ENCODE measurements around the gene PALLD. TPM values are rescaled to one million over a fixed set of nuclear protein-coding genes. Genes with fewer than 3 reads are reported as not detected.

Gene PALLD
- total RNA-seq, 1 experiment from 2014 or later, result 6.5 TPM

DNA sequence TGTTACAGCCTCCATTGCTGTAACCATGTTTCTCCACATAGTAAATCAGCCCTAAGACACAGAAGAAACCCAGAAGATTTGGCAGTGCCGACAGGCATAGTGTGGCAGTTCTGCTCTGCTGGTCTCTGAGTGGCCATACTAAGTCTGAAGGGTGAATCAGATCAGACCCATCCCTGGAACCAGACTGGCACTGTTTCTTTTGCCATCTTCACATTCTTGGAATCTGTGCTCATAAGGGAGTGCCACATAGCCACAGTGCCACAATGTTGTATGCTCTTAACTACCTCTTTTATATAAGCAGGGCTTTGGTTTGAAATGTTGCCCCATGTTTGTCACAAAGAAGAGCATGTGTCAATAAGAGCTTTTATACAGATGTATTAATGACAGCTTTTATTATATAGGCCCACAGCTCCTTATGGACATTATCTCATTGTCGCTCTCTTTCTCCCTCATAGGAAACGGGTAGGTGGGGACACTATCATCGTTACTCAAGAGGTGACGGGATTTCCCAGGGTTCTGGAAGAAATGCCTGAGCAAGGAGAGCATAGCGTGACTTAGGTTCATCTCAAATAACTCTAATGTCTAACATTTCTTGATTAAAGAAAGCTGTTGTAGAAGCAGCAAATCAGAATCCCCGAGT is 385.0 kb downstream of the PALLD start:
- H3K27ac ChIP-seq (ENCODE audit: low read length), result no peak overlapping the region
- H3K4me1 ChIP-seq (ENCODE audit: control insufficient read depth, insufficient read depth, low read length), result no peaks in the 10 kb centered on the region
- in situ Hi-C loops (cut with HindIII; ENCODE audit: low pct_unique_long_range_greater_than_20kb, low sequenced_read_pairs), result no loop called here
- TF ChIP-seq POLR2AphosphoS5 (IDR thresholded peaks at IDR 0.05; ENCODE audit: low read depth, low read length) (no peak), SIN3A (IDR thresholded peaks at IDR 0.05; ENCODE audit: borderline replicate concordance, insufficient read depth, low read depth, low read length) (no peak), TCF7L2 (IDR thresholded peaks at IDR 0.05; ENCODE audit: low read depth, low read length) (no peak)
- TF ChIP-seq, protein P1, sequence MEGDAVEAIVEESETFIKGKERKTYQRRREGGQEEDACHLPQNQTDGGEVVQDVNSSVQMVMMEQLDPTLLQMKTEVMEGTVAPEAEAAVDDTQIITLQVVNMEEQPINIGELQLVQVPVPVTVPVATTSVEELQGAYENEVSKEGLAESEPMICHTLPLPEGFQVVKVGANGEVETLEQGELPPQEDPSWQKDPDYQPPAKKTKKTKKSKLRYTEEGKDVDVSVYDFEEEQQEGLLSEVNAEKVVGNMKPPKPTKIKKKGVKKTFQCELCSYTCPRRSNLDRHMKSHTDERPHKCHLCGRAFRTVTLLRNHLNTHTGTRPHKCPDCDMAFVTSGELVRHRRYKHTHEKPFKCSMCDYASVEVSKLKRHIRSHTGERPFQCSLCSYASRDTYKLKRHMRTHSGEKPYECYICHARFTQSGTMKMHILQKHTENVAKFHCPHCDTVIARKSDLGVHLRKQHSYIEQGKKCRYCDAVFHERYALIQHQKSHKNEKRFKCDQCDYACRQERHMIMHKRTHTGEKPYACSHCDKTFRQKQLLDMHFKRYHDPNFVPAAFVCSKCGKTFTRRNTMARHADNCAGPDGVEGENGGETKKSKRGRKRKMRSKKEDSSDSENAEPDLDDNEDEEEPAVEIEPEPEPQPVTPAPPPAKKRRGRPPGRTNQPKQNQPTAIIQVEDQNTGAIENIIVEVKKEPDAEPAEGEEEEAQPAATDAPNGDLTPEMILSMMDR (IDR thresholded peaks at IDR 0.05), result no peak
- H3K4me3 ChIP-seq (ENCODE audit: low read depth in 2 of 2, low read length in 2 of 2), result no peak overlapping the region
- no peaks in the 10 kb centered on the region for H3K9me3 ChIP-seq (ENCODE audit: control insufficient read depth, insufficient read depth, low read depth, low read length)
- DNase-seq (ENCODE audit: low read depth, low spot score), result no peak
- CTCF ChIA-PET, result no interaction called here
- BruUV-seq (replicated peaks), result no TSS peak
- H3K36me3 ChIP-seq (ENCODE audit: control insufficient read depth, insufficient read depth, low read length), result no peaks in the 10 kb centered on the region
- intact Hi-C loops (cut with micrococcal nuclease; ENCODE audit: unreplicated experiment), result no loop called here
- POLR2A ChIA-PET, result no interaction called here
- ATAC-seq, result no peak
- peaks cover 3% of the 10 kb centered on the region for H3K27me3 ChIP-seq (ENCODE audit: control insufficient read depth, insufficient read depth, low read length)

DNA sequence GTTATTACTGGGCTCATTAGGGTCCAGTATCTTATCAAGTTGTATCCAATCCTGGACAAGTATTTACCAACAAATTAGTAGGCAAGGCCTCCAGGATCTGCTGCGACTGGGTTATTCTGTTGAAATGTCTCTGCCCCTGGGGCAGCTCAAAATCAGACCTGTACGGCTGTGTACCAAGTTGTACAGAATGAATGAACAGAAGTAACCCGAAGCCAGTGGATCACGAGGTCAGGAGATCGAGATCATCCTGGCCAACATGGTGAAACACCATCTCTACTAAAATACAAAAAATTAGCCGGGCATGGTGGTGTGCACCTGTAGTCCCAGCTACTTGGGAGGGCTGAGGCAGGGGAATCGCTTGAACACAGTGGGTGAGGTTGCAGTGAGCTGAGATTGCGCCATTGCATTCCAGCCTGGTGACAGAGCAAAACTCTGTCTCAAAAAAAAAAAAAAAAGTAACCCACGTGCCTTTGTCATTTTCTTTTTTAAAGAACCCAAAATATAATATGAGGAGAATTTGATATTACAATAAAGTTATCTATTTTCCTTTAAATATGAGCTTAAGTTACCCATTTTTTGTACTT is 385.9 kb downstream of the PALLD start:
- no peaks in the 10 kb centered on the region for H3K9me3 ChIP-seq (ENCODE audit: control insufficient read depth, insufficient read depth, low read depth, low read length)
- H3K36me3 ChIP-seq (ENCODE audit: control insufficient read depth, insufficient read depth, low read length), result no peaks in the 10 kb centered on the region
- ChIA-PET CTCF (interaction anchor here (0.7 kb wide), 1 partner anchor 41 kb away, joined by 6 read pairs; no protein-coding TSS in a partner anchor), POLR2A (interaction anchor here (0.7 kb wide), 1 partner anchor 45 kb away, joined by 5 read pairs; no protein-coding TSS in a partner anchor)
- DNase-seq (ENCODE audit: low read depth, low spot score) (no peak), ATAC-seq (no peak)
- H3K4me3 ChIP-seq (ENCODE audit: low read depth in 2 of 2, low read length in 2 of 2), result no peak overlapping the region
- no peaks in the 10 kb centered on the region for H3K27me3 ChIP-seq (ENCODE audit: control insufficient read depth, insufficient read depth, low read length)
- H3K4me1 ChIP-seq (ENCODE audit: control insufficient read depth, insufficient read depth, low read length), result no peaks in the 10 kb centered on the region
- BruUV-seq (replicated peaks), result no TSS peak
- intact Hi-C loops (cut with micrococcal nuclease; ENCODE audit: unreplicated experiment), result no loop called here
- no peak for TF ChIP-seq TCF7L2 (IDR thresholded peaks at IDR 0.05; ENCODE audit: low read depth, low read length)
- H3K27ac ChIP-seq (ENCODE audit: low read length), result no peak overlapping the region
- in situ Hi-C loops (cut with HindIII; ENCODE audit: low pct_unique_long_range_greater_than_20kb, low sequenced_read_pairs), result no loop called here

DNA sequence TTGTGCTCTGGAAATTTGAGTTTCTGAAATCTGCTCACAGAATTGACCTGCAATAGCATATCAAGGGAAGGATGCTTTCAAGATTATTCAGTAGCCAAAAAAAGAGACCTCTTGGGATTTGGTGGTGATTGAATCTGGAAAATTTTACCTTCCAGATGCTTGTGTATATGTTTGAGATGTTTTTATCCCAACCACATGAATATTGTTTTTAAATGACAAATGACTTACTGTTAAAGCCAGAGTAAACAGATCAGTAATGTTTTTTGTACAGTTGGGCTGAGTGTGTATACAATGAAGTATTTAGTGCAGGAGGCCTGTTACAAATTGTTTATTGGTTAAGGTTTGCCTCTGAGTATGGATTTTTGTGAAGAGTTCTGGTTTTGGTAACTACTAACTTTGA is 386.7 kb downstream of the PALLD start:
- intact Hi-C loops (cut with micrococcal nuclease; ENCODE audit: unreplicated experiment) (no loop called here), in situ Hi-C loops (cut with HindIII; ENCODE audit: low pct_unique_long_range_greater_than_20kb, low sequenced_read_pairs) (no loop called here)
- no peaks in the 10 kb centered on the region for H3K4me1 ChIP-seq (ENCODE audit: control insufficient read depth, insufficient read depth, low read length)
- no peaks in the 10 kb centered on the region for H3K36me3 ChIP-seq (ENCODE audit: control insufficient read depth, insufficient read depth, low read length)
- no peak overlapping the region for H3K4me3 ChIP-seq (ENCODE audit: low read depth in 2 of 2, low read length in 2 of 2)
- TF ChIP-seq POLR2AphosphoS5 (IDR thresholded peaks at IDR 0.05; ENCODE audit: low read depth, low read length), result no peak
- TF ChIP-seq, protein P1 (IDR thresholded peaks at IDR 0.05), result no peak
- no peak for TF ChIP-seq SIN3A (IDR thresholded peaks at IDR 0.05; ENCODE audit: borderline replicate concordance, insufficient read depth, low read depth, low read length)
- no peak for TF ChIP-seq TCF7L2 (IDR thresholded peaks at IDR 0.05; ENCODE audit: low read depth, low read length)
- TF ChIP-seq, protein P2, sequence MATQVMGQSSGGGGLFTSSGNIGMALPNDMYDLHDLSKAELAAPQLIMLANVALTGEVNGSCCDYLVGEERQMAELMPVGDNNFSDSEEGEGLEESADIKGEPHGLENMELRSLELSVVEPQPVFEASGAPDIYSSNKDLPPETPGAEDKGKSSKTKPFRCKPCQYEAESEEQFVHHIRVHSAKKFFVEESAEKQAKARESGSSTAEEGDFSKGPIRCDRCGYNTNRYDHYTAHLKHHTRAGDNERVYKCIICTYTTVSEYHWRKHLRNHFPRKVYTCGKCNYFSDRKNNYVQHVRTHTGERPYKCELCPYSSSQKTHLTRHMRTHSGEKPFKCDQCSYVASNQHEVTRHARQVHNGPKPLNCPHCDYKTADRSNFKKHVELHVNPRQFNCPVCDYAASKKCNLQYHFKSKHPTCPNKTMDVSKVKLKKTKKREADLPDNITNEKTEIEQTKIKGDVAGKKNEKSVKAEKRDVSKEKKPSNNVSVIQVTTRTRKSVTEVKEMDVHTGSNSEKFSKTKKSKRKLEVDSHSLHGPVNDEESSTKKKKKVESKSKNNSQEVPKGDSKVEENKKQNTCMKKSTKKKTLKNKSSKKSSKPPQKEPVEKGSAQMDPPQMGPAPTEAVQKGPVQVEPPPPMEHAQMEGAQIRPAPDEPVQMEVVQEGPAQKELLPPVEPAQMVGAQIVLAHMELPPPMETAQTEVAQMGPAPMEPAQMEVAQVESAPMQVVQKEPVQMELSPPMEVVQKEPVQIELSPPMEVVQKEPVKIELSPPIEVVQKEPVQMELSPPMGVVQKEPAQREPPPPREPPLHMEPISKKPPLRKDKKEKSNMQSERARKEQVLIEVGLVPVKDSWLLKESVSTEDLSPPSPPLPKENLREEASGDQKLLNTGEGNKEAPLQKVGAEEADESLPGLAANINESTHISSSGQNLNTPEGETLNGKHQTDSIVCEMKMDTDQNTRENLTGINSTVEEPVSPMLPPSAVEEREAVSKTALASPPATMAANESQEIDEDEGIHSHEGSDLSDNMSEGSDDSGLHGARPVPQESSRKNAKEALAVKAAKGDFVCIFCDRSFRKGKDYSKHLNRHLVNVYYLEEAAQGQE (IDR thresholded peaks at IDR 0.05; ENCODE audit: insufficient read depth in 1 of 2, low read depth in 2 of 2, low read length in 1 of 2), result no peak
- no peaks in the 10 kb centered on the region for H3K9me3 ChIP-seq (ENCODE audit: control insufficient read depth, insufficient read depth, low read depth, low read length)
- ATAC-seq, result no peak
- BruUV-seq (replicated peaks), result no TSS peak
- ChIA-PET POLR2A (interaction anchor here (0.7 kb wide), 1 partner anchor 44 kb away, joined by 5 read pairs; no protein-coding TSS in a partner anchor), CTCF (interaction anchor here (0.7 kb wide), 1 partner anchor 40 kb away, joined by 6 read pairs; no protein-coding TSS in a partner anchor)
- DNase-seq (ENCODE audit: low read depth, low spot score), result no peak
- no peak overlapping the region for H3K27ac ChIP-seq (ENCODE audit: low read length)
- no peaks in the 10 kb centered on the region for H3K27me3 ChIP-seq (ENCODE audit: control insufficient read depth, insufficient read depth, low read length)

Data from Panc1 (cell line).